ES-I3 (cell line): ENCODE results near the gene THRA.

Experiments
- H3K36me3 ChIP-seq: 2 replicates; pipeline ENCODE4 v1.6.1; 2013; ENCODE audit warnings: mild to moderate bottlenecking, low read length, control low read depth, moderate library complexity; ENCODE audit not compliant: insufficient read depth
- H3K4me1 ChIP-seq: 2 replicates; pipeline ENCODE4 v1.6.1; 2013; ENCODE audit warnings: mild to moderate bottlenecking, control low read depth, low read length; ENCODE audit not compliant: insufficient read depth
- H3K9ac ChIP-seq: 2 replicates; pipeline ENCODE4 v1.6.1; 2013; ENCODE audit warnings: low read depth, mild to moderate bottlenecking, low read length, moderate library complexity
- H3K9me3 ChIP-seq: 2 replicates; pipeline ENCODE4 v1.6.1; 2013; ENCODE audit warnings: mild to moderate bottlenecking, low read length, moderate library complexity; ENCODE audit not compliant: control insufficient read depth, insufficient read depth

Gene THRA

GRCh38 chr17:40067710-40068109, 4.9 kb downstream of the THRA start:
- H3K4me1 ChIP-seq, result peaks cover 57% of the 10 kb centered on the region
- no peaks in the 10 kb centered on the region for H3K36me3 ChIP-seq
- H3K9ac ChIP-seq, result no peak overlapping the region
- H3K9me3 ChIP-seq, result no peaks in the 10 kb centered on the region

- H3K9me3 ChIP-seq, result no peaks in the 10 kb centered on the region
- no peaks in the 10 kb centered on the region for H3K36me3 ChIP-seq
- peak overlapping the region; percentile 41; the same call in 1 of the 2 replicates for H3K9ac ChIP-seq
- H3K4me1 ChIP-seq, result peaks cover 57% of the 10 kb centered on the region
These were observed 5.4 kb downstream of the THRA start for GRCh38 chr17:40068129-40068581.

- no peaks in the 10 kb centered on the region for H3K9me3 ChIP-seq
- peaks cover 57% of the 10 kb centered on the region for H3K4me1 ChIP-seq
- peak overlapping the region; percentile 41; the same call in 1 of the 2 replicates for H3K9ac ChIP-seq
- H3K36me3 ChIP-seq, result no peaks in the 10 kb centered on the region
These were observed 5.8 kb downstream of the THRA start for GRCh38 chr17:40068584-40068916.

GRCh38 chr17:40068917-40069750, 6.4 kb downstream of the THRA start:
- peak overlapping the region; percentile 41; the same call in 1 of the 2 replicates for H3K9ac ChIP-seq
- H3K36me3 ChIP-seq, result no peaks in the 10 kb centered on the region
- no peaks in the 10 kb centered on the region for H3K9me3 ChIP-seq
- peaks cover 51% of the 10 kb centered on the region for H3K4me1 ChIP-seq

- H3K9ac ChIP-seq, result no peak overlapping the region; the same call in 1 of the 2 replicates
- no peaks in the 10 kb centered on the region for H3K36me3 ChIP-seq
- no peaks in the 10 kb centered on the region for H3K9me3 ChIP-seq
- H3K4me1 ChIP-seq, result peaks cover 46% of the 10 kb centered on the region
These were observed 7.3 kb downstream of the THRA start for GRCh38 chr17:40069751-40070708.

GRCh38 chr17:40070709-40071312, 8.0 kb downstream of the THRA start:
- Histone ChIP-seq H3K9me3 (no peaks in the 10 kb centered on the region), H3K9ac (no peak overlapping the region), H3K36me3 (no peaks in the 10 kb centered on the region), H3K4me1 (peaks cover 47% of the 10 kb centered on the region)

- no peaks in the 10 kb centered on the region for H3K36me3 ChIP-seq
- H3K9me3 ChIP-seq, result no peaks in the 10 kb centered on the region
- no peak overlapping the region for H3K9ac ChIP-seq
- peaks cover 50% of the 10 kb centered on the region for H3K4me1 ChIP-seq
These were observed 8.7 kb downstream of the THRA start for GRCh38 chr17:40071313-40072039.

GRCh38 chr17:40072040-40072734, 9.4 kb downstream of the THRA start:
- Histone ChIP-seq H3K4me1 (peaks cover 50% of the 10 kb centered on the region), H3K36me3 (no peaks in the 10 kb centered on the region), H3K9ac (no peak overlapping the region), H3K9me3 (no peaks in the 10 kb centered on the region)

GRCh38 chr17:40072735-40073346, 10.1 kb downstream of the THRA start:
- Histone ChIP-seq H3K4me1 (peaks cover 50% of the 10 kb centered on the region), H3K36me3 (no peaks in the 10 kb centered on the region), H3K9ac (no peak overlapping the region), H3K9me3 (no peaks in the 10 kb centered on the region)

GRCh38 chr17:40073454-40074174, 10.8 kb downstream of the THRA start:
- Histone ChIP-seq H3K4me1 (peaks cover 44% of the 10 kb centered on the region), H3K9ac (no peak overlapping the region), H3K36me3 (no peaks in the 10 kb centered on the region), H3K9me3 (no peaks in the 10 kb centered on the region)

GRCh38 chr17:40074175-40074512, 11.4 kb downstream of the THRA start:
- Histone ChIP-seq H3K4me1 (peaks cover 42% of the 10 kb centered on the region), H3K9ac (no peak overlapping the region), H3K9me3 (no peaks in the 10 kb centered on the region), H3K36me3 (no peaks in the 10 kb centered on the region)

GRCh38 chr17:40074871-40075200, 12.1 kb downstream of the THRA start:
- Histone ChIP-seq H3K36me3 (no peaks in the 10 kb centered on the region), H3K4me1 (peaks cover 35% of the 10 kb centered on the region), H3K9me3 (no peaks in the 10 kb centered on the region), H3K9ac (no peak overlapping the region)
